ENCODE data around the gene POLA1. TPM values are rescaled to one million over a fixed set of nuclear protein-coding genes. Genes with fewer than 3 reads are reported as not detected.

Gene POLA1
- total and polyA plus RNA-seq, 2 donors: 7.2 to 37.9 TPM

DNA sequence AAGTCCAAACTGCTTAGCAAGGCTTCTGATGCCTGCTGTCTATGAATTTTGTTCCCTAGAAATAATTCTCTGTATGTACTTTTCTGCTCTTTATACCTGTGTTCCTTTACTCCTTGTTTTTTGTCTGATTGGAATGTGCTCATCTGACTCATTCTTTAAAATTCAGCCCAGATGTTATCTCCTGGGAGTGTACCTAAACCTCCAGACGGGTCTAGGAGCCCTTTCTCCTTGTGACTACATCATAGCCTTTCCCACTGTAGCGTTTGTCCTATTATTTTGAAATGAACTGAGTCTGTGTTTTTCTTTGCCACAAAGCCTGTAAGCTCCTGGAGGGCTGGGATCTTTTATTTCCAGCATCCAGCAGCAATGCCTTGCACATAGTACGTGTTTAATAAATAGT is 26.3 kb downstream of the POLA1 start:
- no peaks in the 10 kb centered on the region for H3K36me3 ChIP-seq (ENCODE audit: insufficient read depth)
- no peak overlapping the region for H3K4me3 ChIP-seq (ENCODE audit: low read depth, low read length)
- no peak for DNase-seq (ENCODE audit: extremely low spot score)
- H3K27ac ChIP-seq (ENCODE audit: low read depth): no peak overlapping the region
- no peaks in the 10 kb centered on the region for H3K4me1 ChIP-seq (ENCODE audit: insufficient read depth)
- WGBS: 47% methylated on average over 3 of the region's 3 CpGs

DNA sequence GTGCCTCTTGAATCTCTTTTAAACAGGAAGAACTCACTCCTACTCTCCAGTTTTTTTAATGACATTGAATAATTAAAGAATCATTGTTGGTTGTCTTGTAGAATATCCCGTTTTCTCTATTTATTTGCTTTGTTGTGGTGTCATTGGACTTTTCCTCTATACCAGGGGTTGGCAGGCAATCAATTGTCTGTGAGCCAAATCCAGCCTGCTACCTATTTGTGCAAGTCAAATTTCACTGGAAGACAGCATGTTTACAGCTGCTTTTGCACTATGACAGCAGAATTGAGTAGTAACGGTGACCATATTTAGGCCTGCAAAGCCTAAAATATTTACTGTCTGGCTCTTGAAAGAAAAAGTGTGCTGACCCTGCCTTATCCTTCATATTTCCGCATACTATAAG is 34.8 kb downstream of the POLA1 start:
- H3K4me3 ChIP-seq (ENCODE audit: low read depth, low read length): no peak overlapping the region
- 65% methylated on average over 3 of the region's 3 CpGs for WGBS
- no peaks in the 10 kb centered on the region for H3K36me3 ChIP-seq (ENCODE audit: insufficient read depth)
- no peak for DNase-seq (ENCODE audit: extremely low spot score)
- H3K27ac ChIP-seq (ENCODE audit: low read depth): no peak overlapping the region
- H3K4me1 ChIP-seq (ENCODE audit: insufficient read depth): no peaks in the 10 kb centered on the region

DNA sequence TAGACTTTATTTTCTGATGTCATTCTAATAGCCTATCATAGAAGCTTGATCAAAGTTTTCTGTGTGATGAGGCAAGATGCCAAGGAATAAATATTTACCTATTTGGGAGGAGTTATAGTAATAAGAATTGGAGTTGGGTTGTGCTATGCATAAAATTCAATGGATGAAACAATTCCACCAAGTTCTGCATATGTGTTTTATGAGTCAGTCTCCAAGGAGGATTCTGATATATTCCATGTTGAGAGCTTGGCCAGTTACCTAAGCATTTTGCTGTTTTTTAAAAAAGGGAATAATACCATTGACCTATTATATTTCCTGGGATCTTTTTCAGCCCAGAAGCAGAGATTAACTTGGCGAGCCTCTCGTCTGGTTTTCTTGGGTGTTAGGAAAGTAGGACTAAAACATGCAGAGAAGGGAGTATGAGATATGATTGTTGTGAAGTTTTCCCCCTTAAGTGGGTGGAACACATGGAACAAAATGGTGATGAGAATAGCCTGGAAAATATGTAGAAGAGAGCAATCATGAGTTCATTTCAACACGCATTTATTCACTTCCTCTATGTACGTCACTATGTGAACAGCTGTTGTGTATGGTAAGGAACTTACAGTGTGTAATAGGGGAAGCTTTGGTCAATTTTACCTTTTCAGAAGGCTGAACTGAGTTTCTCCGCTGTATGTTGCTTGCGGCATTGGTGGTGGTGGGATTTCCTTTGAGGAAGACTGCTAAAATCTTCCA is 39.2 kb downstream of the POLA1 start:
- no peaks in the 10 kb centered on the region for H3K36me3 ChIP-seq (ENCODE audit: insufficient read depth)
- no peak overlapping the region for H3K27ac ChIP-seq (ENCODE audit: low read depth)
- 90% methylated on average over 6 of the region's 6 CpGs for WGBS
- H3K4me3 ChIP-seq (ENCODE audit: low read depth, low read length): no peak overlapping the region
- H3K4me1 ChIP-seq (ENCODE audit: insufficient read depth): no peaks in the 10 kb centered on the region
- no peak for DNase-seq (ENCODE audit: extremely low spot score)

DNA sequence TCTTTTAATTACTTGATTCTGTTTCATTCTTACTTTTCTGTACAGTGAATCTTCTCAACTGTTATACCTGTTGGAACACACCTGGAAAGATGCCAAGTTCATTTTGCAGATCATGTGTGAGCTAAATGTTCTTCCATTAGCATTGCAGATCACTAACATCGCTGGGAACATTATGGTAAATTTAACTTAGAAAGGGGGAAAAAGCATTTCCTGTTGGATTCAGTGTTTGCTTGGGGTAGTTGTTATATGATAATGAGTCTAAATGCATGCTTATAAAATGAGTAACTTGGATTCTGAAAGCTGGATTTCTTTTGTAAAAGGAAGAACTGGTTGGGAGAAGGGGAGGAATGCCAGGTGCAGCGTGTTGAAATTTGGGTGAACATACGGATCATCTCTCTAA is 47.6 kb downstream of the POLA1 start:
- no peak for DNase-seq (ENCODE audit: extremely low spot score)
- WGBS: 89% methylated on average over 3 of the region's 3 CpGs
- no peaks in the 10 kb centered on the region for H3K36me3 ChIP-seq (ENCODE audit: insufficient read depth)
- no peaks in the 10 kb centered on the region for H3K4me1 ChIP-seq (ENCODE audit: insufficient read depth)
- no peak overlapping the region for H3K27ac ChIP-seq (ENCODE audit: low read depth)
- H3K4me3 ChIP-seq (ENCODE audit: low read depth, low read length): no peak overlapping the region

DNA sequence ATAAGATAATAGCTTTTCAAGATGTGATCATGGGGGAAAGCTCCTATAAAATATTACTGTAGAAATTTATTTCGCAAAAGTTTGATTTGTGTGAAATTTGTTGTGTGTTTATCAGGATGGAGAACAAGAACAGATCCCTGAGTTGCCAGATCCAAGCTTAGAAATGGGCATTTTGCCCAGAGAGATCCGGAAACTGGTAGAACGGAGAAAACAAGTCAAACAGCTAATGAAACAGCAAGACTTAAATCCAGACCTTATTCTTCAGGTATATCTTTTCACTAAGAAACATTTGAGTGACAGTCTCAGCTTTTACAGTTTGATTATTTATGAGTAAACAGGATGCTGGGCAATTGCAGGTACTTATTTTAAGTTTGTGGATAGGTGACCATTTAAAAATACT is 54.5 kb downstream of the POLA1 start:
- Histone ChIP-seq H3K4me1 (ENCODE audit: insufficient read depth) (no peaks in the 10 kb centered on the region), H3K27ac (ENCODE audit: low read depth) (no peak overlapping the region), H3K36me3 (ENCODE audit: insufficient read depth) (no peaks in the 10 kb centered on the region), H3K4me3 (ENCODE audit: low read depth, low read length) (no peak overlapping the region)
- DNase-seq (ENCODE audit: extremely low spot score): no peak
- WGBS: 75% methylated on average over 3 of the region's 3 CpGs

DNA sequence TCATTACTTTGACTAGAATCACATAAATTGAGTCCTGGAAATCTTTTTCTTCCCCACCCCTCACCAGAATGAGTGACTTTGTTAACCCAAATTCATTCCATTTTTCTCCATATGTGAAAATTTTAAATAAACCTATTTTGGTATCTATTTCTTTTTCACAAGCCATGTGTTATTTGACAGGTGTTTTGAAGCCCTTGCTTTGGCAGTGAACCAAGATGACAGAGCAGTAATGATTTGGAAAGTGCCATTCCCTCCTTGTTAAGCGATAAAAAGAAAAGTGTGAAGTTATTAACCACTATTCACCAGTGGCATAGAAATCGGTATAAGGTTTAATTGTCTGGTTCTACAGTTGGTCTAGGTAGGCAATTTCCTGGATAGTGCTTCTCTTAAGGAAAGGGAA is 66.1 kb downstream of the POLA1 start:
- DNase-seq (ENCODE audit: extremely low spot score): no peak
- no peak overlapping the region for H3K27ac ChIP-seq (ENCODE audit: low read depth)
- H3K4me3 ChIP-seq (ENCODE audit: low read depth, low read length): no peak overlapping the region
- H3K36me3 ChIP-seq (ENCODE audit: insufficient read depth): no peaks in the 10 kb centered on the region
- no peaks in the 10 kb centered on the region for H3K4me1 ChIP-seq (ENCODE audit: insufficient read depth)
- WGBS: 97% methylated on average over 2 of the region's 2 CpGs

DNA sequence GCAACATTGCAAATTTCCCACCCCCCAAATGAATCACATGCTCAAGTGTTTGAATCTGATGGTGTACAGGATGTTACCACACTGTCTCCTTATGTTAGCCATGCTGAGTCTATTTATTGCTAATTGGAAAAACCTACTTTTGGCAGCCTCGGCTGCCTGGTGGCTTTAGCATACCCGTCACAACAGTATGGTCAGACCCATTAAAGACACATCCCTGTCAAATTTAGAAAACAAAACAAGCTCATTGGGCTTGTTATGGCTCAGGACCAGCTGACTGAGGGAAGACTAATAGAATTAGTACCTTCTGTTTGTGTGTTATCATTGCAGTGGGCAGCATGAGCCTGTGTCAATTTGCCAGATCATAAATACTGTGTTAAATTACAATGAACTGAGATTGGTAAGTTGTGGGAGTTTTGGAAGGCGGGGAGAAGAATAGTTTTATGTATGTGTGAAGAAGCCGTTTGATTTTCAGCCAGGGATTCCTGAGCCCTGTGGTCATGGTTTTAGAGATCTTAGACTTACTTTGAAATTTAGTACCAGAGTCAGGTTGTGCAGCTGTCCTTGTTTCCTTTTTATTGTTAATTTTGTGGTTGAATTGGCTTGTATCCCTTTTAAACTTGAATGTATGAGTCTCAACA is 66.8 kb downstream of the POLA1 start:
- Histone ChIP-seq H3K27ac (ENCODE audit: low read depth) (no peak overlapping the region), H3K36me3 (ENCODE audit: insufficient read depth) (no peaks in the 10 kb centered on the region), H3K4me1 (ENCODE audit: insufficient read depth) (no peaks in the 10 kb centered on the region), H3K4me3 (ENCODE audit: low read depth, low read length) (no peak overlapping the region)
- peak; percentile 4 for DNase-seq (ENCODE audit: extremely low spot score)
- 52% methylated on average over 4 of the region's 4 CpGs for WGBS

DNA sequence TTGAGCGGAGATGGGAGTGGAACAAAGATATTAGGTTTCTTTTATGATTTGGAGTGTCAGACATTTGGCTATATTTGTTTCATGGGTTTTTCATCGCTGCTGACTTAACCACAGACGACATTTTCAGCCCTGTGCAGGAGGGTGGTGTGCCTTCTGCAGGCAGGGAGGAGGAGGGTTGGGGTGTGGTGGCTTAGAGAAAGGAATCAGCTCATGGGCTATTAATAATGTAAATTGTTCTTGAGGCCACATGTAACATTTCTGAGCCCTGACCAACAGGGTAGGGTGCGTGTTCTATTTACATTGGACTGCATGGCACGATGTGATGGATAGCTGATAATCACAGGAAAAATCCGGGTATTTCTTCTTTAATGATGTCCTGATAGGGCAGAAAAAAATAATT is 67.6 kb downstream of the POLA1 start:
- no peak for DNase-seq (ENCODE audit: extremely low spot score)
- 90% methylated on average over 6 of the region's 6 CpGs for WGBS
- H3K4me3 ChIP-seq (ENCODE audit: low read depth, low read length): no peak overlapping the region
- no peaks in the 10 kb centered on the region for H3K4me1 ChIP-seq (ENCODE audit: insufficient read depth)
- H3K36me3 ChIP-seq (ENCODE audit: insufficient read depth): no peaks in the 10 kb centered on the region
- no peak overlapping the region for H3K27ac ChIP-seq (ENCODE audit: low read depth)

DNA sequence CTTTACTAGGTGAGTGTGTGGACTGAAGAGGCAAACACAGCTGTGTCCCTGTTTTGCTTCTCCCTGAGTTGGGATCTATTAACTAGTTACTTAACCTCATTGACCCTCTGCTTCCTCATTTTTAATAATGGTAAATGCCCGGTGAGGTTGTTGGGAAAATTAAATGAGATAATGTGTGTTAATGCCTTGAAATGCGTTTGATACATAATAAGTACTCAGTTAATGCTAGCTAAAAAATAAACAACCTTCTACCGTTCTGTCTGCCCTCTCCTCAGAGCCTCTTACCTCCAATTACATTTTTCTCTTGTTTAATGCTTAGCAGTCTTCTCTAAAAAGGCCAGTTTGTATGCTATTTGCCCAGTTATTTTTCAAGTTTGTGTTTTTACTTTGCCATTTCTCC is 70.3 kb downstream of the POLA1 start:
- no peak overlapping the region for H3K27ac ChIP-seq (ENCODE audit: low read depth)
- WGBS: 85% methylated on average over 3 of the region's 3 CpGs
- no peak overlapping the region for H3K4me3 ChIP-seq (ENCODE audit: low read depth, low read length)
- no peak for DNase-seq (ENCODE audit: extremely low spot score)
- H3K4me1 ChIP-seq (ENCODE audit: insufficient read depth): no peaks in the 10 kb centered on the region
- no peaks in the 10 kb centered on the region for H3K36me3 ChIP-seq (ENCODE audit: insufficient read depth)

DNA sequence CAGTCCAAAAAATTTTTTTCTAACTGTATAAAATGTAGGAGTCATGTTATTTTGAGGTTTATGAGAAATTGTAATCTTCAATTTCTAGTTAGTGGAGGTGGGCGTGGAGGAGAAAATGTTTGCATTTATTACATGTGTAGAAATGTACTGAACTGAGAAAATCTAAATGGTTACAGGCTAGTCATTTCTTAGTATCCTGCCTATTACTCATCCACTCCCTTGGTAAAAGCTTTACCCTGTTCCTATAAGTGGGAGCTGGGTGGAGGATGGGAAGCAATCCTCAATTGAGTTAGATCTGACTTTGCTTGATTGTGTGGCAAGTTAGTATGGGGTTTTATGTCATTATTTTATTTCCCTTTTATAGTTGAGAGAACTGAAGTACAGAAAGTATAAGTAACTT is 73.8 kb downstream of the POLA1 start:
- WGBS: 98% methylated on average over 1 of the region's 1 CpG
- Histone ChIP-seq H3K4me1 (ENCODE audit: insufficient read depth) (no peaks in the 10 kb centered on the region), H3K27ac (ENCODE audit: low read depth) (no peak overlapping the region), H3K36me3 (ENCODE audit: insufficient read depth) (no peaks in the 10 kb centered on the region), H3K4me3 (ENCODE audit: low read depth, low read length) (no peak overlapping the region)
- no peak for DNase-seq (ENCODE audit: extremely low spot score)

DNA sequence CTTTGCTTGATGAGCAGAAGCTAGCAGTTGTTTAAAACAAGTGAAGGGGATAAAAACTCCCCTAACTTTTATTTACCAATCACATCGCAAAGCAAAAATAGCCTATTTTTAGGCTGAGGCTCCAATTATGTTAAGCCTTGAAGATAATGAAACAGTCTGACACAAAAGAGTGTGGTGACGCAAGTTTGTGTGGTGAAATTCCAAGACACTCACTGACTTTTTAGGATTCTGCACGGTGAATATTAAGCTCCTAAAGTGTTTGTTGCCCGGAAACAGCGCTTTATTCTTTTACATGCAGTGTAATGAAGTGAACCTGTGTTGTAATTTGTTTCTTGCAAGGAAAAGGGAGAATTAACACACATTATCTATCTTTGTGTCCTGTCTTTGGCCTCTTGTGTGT is 74.8 kb downstream of the POLA1 start:
- 94% methylated on average over 5 of the region's 5 CpGs for WGBS
- no peaks in the 10 kb centered on the region for H3K36me3 ChIP-seq (ENCODE audit: insufficient read depth)
- H3K27ac ChIP-seq (ENCODE audit: low read depth): no peak overlapping the region
- no peak overlapping the region for H3K4me3 ChIP-seq (ENCODE audit: low read depth, low read length)
- no peak for DNase-seq (ENCODE audit: extremely low spot score)
- H3K4me1 ChIP-seq (ENCODE audit: insufficient read depth): no peaks in the 10 kb centered on the region

DNA sequence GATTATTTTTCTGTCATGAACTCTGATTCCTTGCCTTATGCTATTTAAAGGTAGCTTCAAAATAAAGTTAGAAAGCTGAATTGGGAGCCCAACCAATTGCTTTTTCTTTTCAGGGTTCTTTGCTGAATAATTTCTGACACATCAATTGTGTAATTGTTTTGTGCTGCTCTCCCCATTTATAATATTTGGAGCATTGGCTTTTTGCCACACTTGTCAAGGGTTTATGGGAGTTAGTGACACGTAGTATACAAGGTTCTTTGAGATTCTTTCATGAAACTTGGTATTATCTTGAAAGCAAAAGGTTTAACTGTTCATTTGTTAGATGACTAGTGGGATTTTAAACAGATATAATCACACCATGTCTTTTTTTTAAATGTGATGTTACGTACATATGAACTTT is 80.9 kb downstream of the POLA1 start:
- no peaks in the 10 kb centered on the region for H3K4me1 ChIP-seq (ENCODE audit: insufficient read depth)
- no peak for DNase-seq (ENCODE audit: extremely low spot score)
- no peaks in the 10 kb centered on the region for H3K36me3 ChIP-seq (ENCODE audit: insufficient read depth)
- H3K27ac ChIP-seq (ENCODE audit: low read depth): no peak overlapping the region
- H3K4me3 ChIP-seq (ENCODE audit: low read depth, low read length): no peak overlapping the region
- WGBS: 43% methylated on average over 2 of the region's 2 CpGs

DNA sequence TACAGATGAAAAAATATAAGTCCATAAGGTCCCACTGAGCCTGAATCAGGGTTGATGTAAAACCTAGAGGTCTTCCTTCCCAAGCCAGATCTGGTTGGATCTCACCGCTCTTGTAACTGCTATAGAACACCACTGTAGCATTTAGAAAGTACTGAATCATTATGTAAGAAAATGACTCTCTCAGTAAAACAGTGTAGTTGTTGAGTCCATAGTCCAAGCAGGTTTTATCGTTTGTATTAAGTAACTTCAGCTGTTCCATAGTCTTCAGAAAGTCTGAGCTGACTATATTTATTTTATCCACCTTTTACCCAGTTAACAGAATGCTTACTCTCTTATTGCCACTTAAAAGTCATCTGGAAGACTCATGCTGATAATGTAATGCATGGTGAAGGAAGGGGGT is 82.2 kb downstream of the POLA1 start:
- H3K4me1 ChIP-seq (ENCODE audit: insufficient read depth): no peaks in the 10 kb centered on the region
- 90% methylated on average over 2 of the region's 2 CpGs for WGBS
- H3K27ac ChIP-seq (ENCODE audit: low read depth): no peak overlapping the region
- no peak overlapping the region for H3K4me3 ChIP-seq (ENCODE audit: low read depth, low read length)
- no peak for DNase-seq (ENCODE audit: extremely low spot score)
- H3K36me3 ChIP-seq (ENCODE audit: insufficient read depth): no peaks in the 10 kb centered on the region

DNA sequence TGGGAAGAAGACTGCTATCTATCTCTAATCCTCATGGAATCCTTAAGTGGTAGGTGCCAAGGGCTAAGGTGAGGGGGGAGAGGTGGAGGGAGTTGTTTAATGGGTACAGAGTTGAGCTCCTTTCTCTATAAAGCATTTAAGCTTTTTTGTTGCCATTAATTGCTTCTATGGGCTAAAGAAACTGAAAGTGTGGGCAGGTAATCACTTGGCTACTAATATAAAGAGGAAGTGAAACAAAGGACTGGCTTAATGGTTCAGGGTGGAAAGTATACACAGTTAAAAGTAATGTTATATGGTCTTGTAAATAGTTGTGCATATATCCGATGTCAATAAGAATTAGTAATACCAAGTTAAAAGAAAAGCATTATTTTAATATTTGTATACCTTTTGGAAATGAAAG is 83.9 kb downstream of the POLA1 start:
- Histone ChIP-seq H3K4me3 (ENCODE audit: low read depth, low read length) (no peak overlapping the region), H3K27ac (ENCODE audit: low read depth) (no peak overlapping the region), H3K4me1 (ENCODE audit: insufficient read depth) (no peaks in the 10 kb centered on the region), H3K36me3 (ENCODE audit: insufficient read depth) (no peaks in the 10 kb centered on the region)
- DNase-seq (ENCODE audit: extremely low spot score): no peak
- 86% methylated on average over 1 of the region's 1 CpG for WGBS

Data from urinary bladder (tissue), 4 donors.